Duodenal mucosa (tissue), 2 donors: ENCODE measurements around the gene OR51M1.
"Not testable (repeated sequence)": the region's sequence is repeated elsewhere in the genome, so short reads cannot be mapped to it uniquely, and the experiment has no call there.

Experiments
- H3K27ac ChIP-seq: one replicate; pipeline ENCODE4 v1.7.0; 2013; ENCODE audit warnings: low read depth, low read length
- H3K27me3 ChIP-seq, 2 donors: one replicate each; pipeline ENCODE4 v1.7.0; 2013; ENCODE audit warnings: low read length in 2 of 2, control low read depth in 1 of 2; ENCODE audit not compliant: insufficient read depth in 2 of 2, control insufficient read depth in 1 of 2
- H3K36me3 ChIP-seq, 2 donors: one replicate each; pipeline ENCODE4 v1.7.0; 2013; ENCODE audit warnings: low read length in 2 of 2, control low read depth in 1 of 2; ENCODE audit not compliant: insufficient read depth in 2 of 2, control insufficient read depth in 1 of 2
- H3K4me1 ChIP-seq, 2 donors: one replicate each; pipeline ENCODE4 v1.7.0; 2013; ENCODE audit warnings: low read length in 2 of 2, control low read depth in 1 of 2; ENCODE audit not compliant: insufficient read depth in 2 of 2, control insufficient read depth in 1 of 2
- H3K4me3 ChIP-seq, 2 donors: one replicate each; pipeline ENCODE4 v1.7.0; 2013; ENCODE audit warnings: low read length in 2 of 2, low read depth in 1 of 2
- H3K9ac ChIP-seq, 2 donors: one replicate each; pipeline ENCODE4 v1.7.0; 2013; ENCODE audit warnings: low read length in 2 of 2, low read depth in 1 of 2
- H3K9me3 ChIP-seq, 2 donors: one replicate each; pipeline ENCODE4 v1.7.0; 2013; ENCODE audit warnings: low read length in 2 of 2, control low read depth in 1 of 2; ENCODE audit not compliant: control insufficient read depth in 1 of 2

The OR51M1 gene

DNA sequence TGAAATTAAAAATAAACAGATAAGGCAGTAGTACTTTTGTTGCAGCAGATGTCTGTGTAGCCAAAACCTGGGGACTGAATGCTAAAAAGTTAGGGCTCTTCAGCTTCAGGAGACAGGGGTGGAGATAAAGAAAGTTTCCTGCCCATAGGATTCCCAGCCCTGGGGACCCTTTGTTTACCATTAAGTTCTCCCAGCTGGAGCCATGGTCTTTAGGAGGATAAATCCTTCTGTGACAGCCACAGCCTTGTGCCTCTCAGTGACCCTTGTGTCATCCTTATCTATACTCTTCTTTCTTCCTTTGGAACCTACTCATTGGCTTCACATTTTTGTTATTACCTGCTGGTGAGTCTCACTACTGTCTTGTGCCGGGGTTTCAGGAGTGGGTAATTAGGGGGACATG lies at the start of gene OR51M1:
OR51M1 (plus strand) TSS at position 237 of the 400 bp plus-strand sequence. CDS start 5,587 bp downstream, outside the sequence.
- Histone ChIP-seq H3K9ac (no peak within 1 kb of the TSS), H3K27me3 (no peaks in the 10 kb centered on the region), H3K4me3 (no peak within 1 kb of the TSS), H3K27ac (no peak within 1 kb of the TSS), H3K9me3 (no peaks in the 10 kb centered on the region), H3K36me3 (no peaks in the 10 kb centered on the region), H3K4me1 (no peaks in the 10 kb centered on the region)

- Histone ChIP-seq H3K4me3 (no peak overlapping the region), H3K9ac (no peak overlapping the region), H3K27ac (no peak overlapping the region), H3K9me3 (no peaks in the 10 kb centered on the region), H3K36me3 (no peaks in the 10 kb centered on the region), H3K27me3 (no peaks in the 10 kb centered on the region), H3K4me1 (no peaks in the 10 kb centered on the region)
These were observed 48.4 kb upstream of the OR51M1 start for GRCh38 chr11:5335170-5335569.

- Histone ChIP-seq H3K9me3 (no peaks in the 10 kb centered on the region), H3K4me3 (no peak overlapping the region), H3K36me3 (no peaks in the 10 kb centered on the region), H3K27me3 (no peaks in the 10 kb centered on the region), H3K9ac (no peak overlapping the region), H3K27ac (no peak overlapping the region), H3K4me1 (no peaks in the 10 kb centered on the region)
These were observed 47.3 kb upstream of the OR51M1 start for GRCh38 chr11:5336331-5336730.

- not testable (repeated sequence) for H3K4me3 ChIP-seq, H3K36me3 ChIP-seq, H3K9ac ChIP-seq, H3K9me3 ChIP-seq, H3K27ac ChIP-seq, H3K27me3 ChIP-seq, H3K4me1 ChIP-seq
These were observed 46.4 kb upstream of the OR51M1 start for GRCh38 chr11:5337253-5337652.

DNA sequence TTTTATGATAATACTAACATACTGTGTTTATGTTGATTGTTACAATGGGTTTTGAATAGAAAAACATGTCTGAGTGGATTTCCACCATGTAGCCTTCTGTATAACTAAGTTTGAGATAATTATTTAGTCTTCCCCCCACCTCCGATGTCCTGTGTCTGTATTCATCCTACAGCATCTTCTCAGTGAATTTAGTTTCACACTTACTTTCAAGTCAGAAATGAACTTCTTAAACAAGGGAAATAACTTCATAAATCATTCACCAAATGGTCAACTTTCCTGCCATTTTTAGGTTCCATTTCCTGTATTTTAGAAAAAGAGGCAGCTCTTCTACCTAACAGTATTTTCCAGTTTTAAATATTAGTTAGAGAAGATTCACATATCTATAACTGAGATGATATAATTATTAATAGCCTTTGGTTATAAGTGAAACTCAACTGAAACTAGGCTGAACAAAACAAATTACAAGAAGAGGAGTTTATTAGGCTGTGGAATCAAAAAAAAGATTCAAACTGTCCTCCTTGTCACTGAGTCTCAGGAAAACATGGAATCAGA lies 43.8 kb upstream of the OR51M1 start:
- Histone ChIP-seq H3K36me3 (no peaks in the 10 kb centered on the region), H3K4me1 (no peaks in the 10 kb centered on the region), H3K9me3 (no peaks in the 10 kb centered on the region), H3K27me3 (no peaks in the 10 kb centered on the region), H3K4me3 (no peak overlapping the region), H3K9ac (no peak overlapping the region), H3K27ac (no peak overlapping the region)

DNA sequence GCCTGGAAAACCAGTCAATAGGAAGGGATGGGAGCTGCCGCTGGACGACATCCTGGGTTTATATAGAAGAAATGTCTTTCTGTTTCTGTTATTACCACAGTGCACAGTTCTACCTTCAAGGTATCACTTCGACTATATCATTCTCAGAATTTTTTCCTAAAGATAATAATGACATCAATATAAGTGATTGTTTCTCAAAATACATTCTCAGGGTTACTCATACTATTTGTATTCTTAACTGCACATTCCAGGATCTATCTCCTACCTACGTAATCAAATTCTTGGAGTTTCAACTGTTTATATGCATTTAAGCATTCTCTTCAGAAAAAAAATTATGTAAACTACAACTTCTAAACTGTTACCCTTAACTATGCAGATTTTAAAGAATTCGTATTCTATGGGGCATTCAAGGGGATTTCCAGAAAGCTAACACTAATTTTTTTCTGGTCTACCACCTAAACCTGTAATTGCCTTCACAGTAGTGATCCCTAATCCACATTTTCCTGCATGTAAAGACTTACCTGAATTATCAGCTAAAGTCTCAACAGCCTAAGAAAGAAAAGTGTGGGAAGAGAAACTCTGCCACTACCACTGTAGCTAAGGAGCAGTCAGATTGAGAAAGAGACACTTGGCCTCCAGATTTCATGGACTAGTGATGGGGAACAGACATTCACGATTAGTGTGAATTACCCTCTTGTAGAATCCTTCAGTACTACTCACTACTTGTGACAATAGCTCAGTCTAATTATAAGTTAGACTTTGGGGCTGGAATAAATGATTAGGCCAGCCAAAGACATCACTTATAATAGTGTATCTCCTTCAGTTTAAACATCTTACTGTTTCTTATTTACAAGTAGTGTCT lies 39.9 kb upstream of the OR51M1 start, which contains the start of gene OR51B5:
OR51B5 (minus strand) TSS at position 51 of the 862 bp plus-strand sequence; CDS start at position 51, 0 bp downstream.
- Histone ChIP-seq H3K4me1 (no peaks in the 10 kb centered on the region), H3K4me3 (no peak within 1 kb of the TSS), H3K9ac (no peak within 1 kb of the TSS), H3K9me3 (no peaks in the 10 kb centered on the region), H3K27ac (no peak within 1 kb of the TSS), H3K36me3 (no peaks in the 10 kb centered on the region), H3K27me3 (no peaks in the 10 kb centered on the region)

GRCh38 chr11:5345831-5346230 lies 37.8 kb upstream of the OR51M1 start:
- no peak overlapping the region for H3K9ac ChIP-seq
- H3K4me1 ChIP-seq = no peaks in the 10 kb centered on the region
- no peaks in the 10 kb centered on the region for H3K9me3 ChIP-seq
- H3K27me3 ChIP-seq = no peaks in the 10 kb centered on the region
- H3K27ac ChIP-seq = no peak overlapping the region
- H3K36me3 ChIP-seq = no peaks in the 10 kb centered on the region
- H3K4me3 ChIP-seq = no peak overlapping the region

GRCh38 chr11:5348551-5349194 lies 34.9 kb upstream of the OR51M1 start:
- Histone ChIP-seq H3K9ac (no peak overlapping the region), H3K27ac (no peak overlapping the region), H3K36me3 (no peaks in the 10 kb centered on the region), H3K27me3 (no peaks in the 10 kb centered on the region), H3K4me1 (no peaks in the 10 kb centered on the region), H3K4me3 (no peak overlapping the region), H3K9me3 (no peaks in the 10 kb centered on the region)

DNA sequence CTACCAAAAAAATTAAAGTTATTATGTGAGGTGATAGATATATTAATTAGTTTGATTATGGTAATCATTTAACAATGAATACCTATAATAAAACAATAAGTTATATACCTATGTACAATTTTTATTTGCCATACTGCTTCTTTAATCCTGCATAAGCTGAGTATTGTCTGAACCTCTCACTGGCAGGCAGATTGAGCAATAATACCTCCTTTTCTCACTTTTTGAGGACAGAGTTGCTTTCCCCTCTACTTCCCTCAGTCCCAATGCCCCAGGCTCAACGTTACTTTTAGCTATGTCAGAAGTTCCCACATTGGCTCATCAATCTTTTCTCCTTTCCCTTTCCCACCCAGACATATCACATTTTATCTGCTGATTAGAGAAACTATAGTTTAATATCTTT lies 34.1 kb upstream of the OR51M1 start:
- Histone ChIP-seq H3K27me3 (no peaks in the 10 kb centered on the region), H3K9me3 (no peaks in the 10 kb centered on the region), H3K9ac (no peak overlapping the region), H3K27ac (no peak overlapping the region), H3K4me3 (no peak overlapping the region), H3K36me3 (no peaks in the 10 kb centered on the region), H3K4me1 (no peaks in the 10 kb centered on the region)

- Histone ChIP-seq H3K27me3 (no peaks in the 10 kb centered on the region), H3K4me1 (no peaks in the 10 kb centered on the region), H3K4me3 (no peak within 1 kb of the TSS), H3K36me3 (no peaks in the 10 kb centered on the region), H3K9ac (no peak within 1 kb of the TSS), H3K9me3 (no peaks in the 10 kb centered on the region), H3K27ac (no peak within 1 kb of the TSS)
These were observed 32.4 kb upstream of the OR51M1 start, which contains the start of gene OR51B6 for GRCh38 chr11:5351208-5351607. Gene OR51B6 (plus strand): TSS chr11:5351508. CDS start chr11:5351508, 0 bp downstream.
